Neural progenitor cell (in vitro differentiated cells): ENCODE data around the gene PRSS22. TPM values are rescaled to one million over a fixed set of nuclear protein-coding genes. Genes with fewer than 3 reads are reported as not detected.

Experiments
- DNase-seq: peaks from one replicate; pipeline ENCODE4 v3.0.0-alpha.2; 2016; ENCODE audit warnings: low spot score
- H2AFZ ChIP-seq: fragments of 200-600 bp; sonication (generic); replicated peaks from 2 replicates; pipeline ENCODE4 v1.6.1; 2016; ENCODE audit warnings: antibody characterized with exemption
- H3F3A ChIP-seq: fragments of 200-600 bp; sonication (generic); 2 replicates; pipeline ENCODE4 v1.6.1; 2016; ENCODE audit warnings: antibody characterized with exemption, low read depth
- H3K27ac ChIP-seq: fragments of 200-600 bp; sonication (generic); 2 replicates; pipeline ENCODE4 v1.5.1; 2016; ENCODE audit warnings: mild to moderate bottlenecking
- H3K27me3 ChIP-seq: fragments of 200-600 bp; sonication (generic); 2 replicates; pipeline ENCODE4 v1.6.1; 2016; ENCODE audit warnings: mild to moderate bottlenecking, moderate library complexity
- H3K36me3 ChIP-seq: fragments of 200-600 bp; sonication (generic); 2 replicates; pipeline ENCODE4 v1.5.1; 2016
- H3K4me1 ChIP-seq: fragments of 200-600 bp; sonication (generic); 2 replicates; pipeline ENCODE4 v1.6.1; 2016; ENCODE audit warnings: mixed run types
- H3K4me2 ChIP-seq: fragments of 200-600 bp; sonication (generic); 2 replicates; pipeline ENCODE4 v1.6.1; 2016
- H3K4me3 ChIP-seq: fragments of 200-600 bp; sonication (generic); 2 replicates; pipeline ENCODE4 v1.5.1; 2016
- H3K79me2 ChIP-seq: fragments of 200-600 bp; sonication (generic); 2 replicates; pipeline ENCODE4 v1.6.1; 2016; ENCODE audit warnings: low read depth
- H3K9ac ChIP-seq: fragments of 200-600 bp; sonication (generic); 2 replicates; pipeline ENCODE4 v1.6.1; 2016
- H3K9me3 ChIP-seq: fragments of 200-600 bp; sonication (generic); 2 replicates; pipeline ENCODE4 v1.5.1; 2016; ENCODE audit warnings: low read depth
- H4K20me1 ChIP-seq: fragments of 200-600 bp; sonication (generic); 2 replicates; pipeline ENCODE4 v1.6.1; 2016; ENCODE audit warnings: low read depth
- H3K27ac Mint-ChIP-seq: 3 replicates; pipeline ENCODE4 v1.8.0; 2021; ENCODE audit warnings: mixed read lengths
- H3K27me3 Mint-ChIP-seq: 2 replicates; pipeline ENCODE4 v1.8.0; 2022; ENCODE audit warnings: low read depth, mild to moderate bottlenecking, inconsistent platforms, moderate library complexity, mixed read lengths; ENCODE audit not compliant: insufficient read depth
- H3K36me3 Mint-ChIP-seq: 3 replicates; pipeline ENCODE4 v1.8.0; 2021; ENCODE audit warnings: mixed read lengths
- H3K4me1 Mint-ChIP-seq: 3 replicates; pipeline ENCODE4 v1.8.0; 2021; ENCODE audit warnings: mixed read lengths
- H3K4me3 Mint-ChIP-seq: 3 replicates; pipeline ENCODE4 v1.8.0; 2021; ENCODE audit warnings: mild to moderate bottlenecking, moderate library complexity, mixed read lengths
- H3K9me3 Mint-ChIP-seq: 3 replicates; pipeline ENCODE4 v1.8.0; 2020; ENCODE audit warnings: mixed read lengths
- EZH2 ChIP-seq: fragments of 200-600 bp; sonication (generic); IDR thresholded peaks from 2 replicates; pipeline ENCODE4 v1.6.1; 2017; ENCODE audit warnings: antibody characterized with exemption, mild to moderate bottlenecking, moderate library complexity
- EZH2phosphoT487 ChIP-seq: fragments of 200-600 bp; sonication (generic); IDR thresholded peaks from 2 replicates; pipeline ENCODE4 v1.6.1; 2017; ENCODE audit warnings: antibody characterized with exemption
- total RNA-seq: library from RNA; depleted of rRNA; stranded (reverse); fragments of >200 nt; gene quantifications from 2 replicates; pipeline ENCODE4 v1.2.3, GENCODE V29; 2015; ENCODE audit warnings: low replicate concordance
- TF ChIP-seq, protein P1 (sequence below): fragments of 200-600 bp; sonication (generic); IDR thresholded peaks from 2 replicates; pipeline ENCODE4 v1.5.1; 2017; ENCODE audit warnings: antibody characterized with exemption, mild to moderate bottlenecking

The PRSS22 gene
- total RNA-seq, 1 donor from 2014 or later, result not detected

GRCh38 chr16:2828521-2828840, 29.5 kb downstream of the PRSS22 start:
- Histone ChIP-seq H3K9me3 (no peaks in the 10 kb centered on the region), H3K27me3 (no peaks in the 10 kb centered on the region), H3K36me3 (no peaks in the 10 kb centered on the region), H4K20me1 (no peaks in the 10 kb centered on the region), H3K27ac (no peak overlapping the region), H3K4me1 (no peaks in the 10 kb centered on the region), H2AFZ (no peak overlapping the region), H3K4me2 (no peak overlapping the region), H3F3A (no peaks in the 10 kb centered on the region), H3K79me2 (no peaks in the 10 kb centered on the region), H3K4me3 (no peak overlapping the region), H3K9ac (no peak overlapping the region)
- no peak for DNase-seq
- Mint-ChIP-seq H3K4me3 (no peak overlapping the region), H3K27ac (no peak overlapping the region), H3K36me3 (no peaks in the 10 kb centered on the region), H3K27me3 (peaks cover 2% of the 10 kb centered on the region), H3K4me1 (no peaks in the 10 kb centered on the region), H3K9me3 (no peaks in the 10 kb centered on the region)
- TF ChIP-seq EZH2 (no peak), EZH2phosphoT487 (no peak)
- TF ChIP-seq, protein P1, sequence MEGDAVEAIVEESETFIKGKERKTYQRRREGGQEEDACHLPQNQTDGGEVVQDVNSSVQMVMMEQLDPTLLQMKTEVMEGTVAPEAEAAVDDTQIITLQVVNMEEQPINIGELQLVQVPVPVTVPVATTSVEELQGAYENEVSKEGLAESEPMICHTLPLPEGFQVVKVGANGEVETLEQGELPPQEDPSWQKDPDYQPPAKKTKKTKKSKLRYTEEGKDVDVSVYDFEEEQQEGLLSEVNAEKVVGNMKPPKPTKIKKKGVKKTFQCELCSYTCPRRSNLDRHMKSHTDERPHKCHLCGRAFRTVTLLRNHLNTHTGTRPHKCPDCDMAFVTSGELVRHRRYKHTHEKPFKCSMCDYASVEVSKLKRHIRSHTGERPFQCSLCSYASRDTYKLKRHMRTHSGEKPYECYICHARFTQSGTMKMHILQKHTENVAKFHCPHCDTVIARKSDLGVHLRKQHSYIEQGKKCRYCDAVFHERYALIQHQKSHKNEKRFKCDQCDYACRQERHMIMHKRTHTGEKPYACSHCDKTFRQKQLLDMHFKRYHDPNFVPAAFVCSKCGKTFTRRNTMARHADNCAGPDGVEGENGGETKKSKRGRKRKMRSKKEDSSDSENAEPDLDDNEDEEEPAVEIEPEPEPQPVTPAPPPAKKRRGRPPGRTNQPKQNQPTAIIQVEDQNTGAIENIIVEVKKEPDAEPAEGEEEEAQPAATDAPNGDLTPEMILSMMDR, result no peak

GRCh38 chr16:2827831-2828520, 30.0 kb downstream of the PRSS22 start:
- peaks cover 2% of the 10 kb centered on the region for H3K27me3 Mint-ChIP-seq
- no peaks in the 10 kb centered on the region for H3K9me3 Mint-ChIP-seq
- H3K4me2 ChIP-seq, result no peak overlapping the region
- TF ChIP-seq EZH2 (no peak), EZH2phosphoT487 (no peak)
- TF ChIP-seq, protein P1, result no peak
- H2AFZ ChIP-seq, result no peak overlapping the region
- H3K4me1 ChIP-seq, result no peaks in the 10 kb centered on the region
- H3K9ac ChIP-seq, result no peak overlapping the region
- H3K9me3 ChIP-seq, result no peaks in the 10 kb centered on the region
- peak; percentile 45 for DNase-seq
- H3K36me3 Mint-ChIP-seq, result no peaks in the 10 kb centered on the region
- peak overlapping the region; percentile 13 for H3K27ac Mint-ChIP-seq
- H3K4me3 ChIP-seq, result no peak overlapping the region
- H3K4me1 Mint-ChIP-seq, result no peaks in the 10 kb centered on the region
- no peak overlapping the region for H3K27ac ChIP-seq
- no peak overlapping the region for H3K4me3 Mint-ChIP-seq
- no peaks in the 10 kb centered on the region for H3F3A ChIP-seq
- no peaks in the 10 kb centered on the region for H4K20me1 ChIP-seq
- H3K27me3 ChIP-seq, result no peaks in the 10 kb centered on the region
- no peaks in the 10 kb centered on the region for H3K36me3 ChIP-seq
- no peaks in the 10 kb centered on the region for H3K79me2 ChIP-seq

- Histone ChIP-seq H3K4me2 (no peak overlapping the region), H3K4me3 (no peak overlapping the region), H4K20me1 (no peaks in the 10 kb centered on the region), H3K79me2 (no peaks in the 10 kb centered on the region), H3K27me3 (no peaks in the 10 kb centered on the region), H3K27ac (no peak overlapping the region), H3K4me1 (no peaks in the 10 kb centered on the region), H3F3A (no peaks in the 10 kb centered on the region), H3K36me3 (no peaks in the 10 kb centered on the region), H3K9me3 (no peaks in the 10 kb centered on the region), H2AFZ (no peak overlapping the region), H3K9ac (no peak overlapping the region)
- Mint-ChIP-seq H3K27ac (no peak overlapping the region), H3K9me3 (no peaks in the 10 kb centered on the region), H3K36me3 (no peaks in the 10 kb centered on the region), H3K27me3 (peaks cover 2% of the 10 kb centered on the region), H3K4me3 (no peak overlapping the region), H3K4me1 (no peaks in the 10 kb centered on the region)
- no peak for DNase-seq
- no peak for TF ChIP-seq EZH2phosphoT487
- TF ChIP-seq, protein P1, result no peak
- no peak for TF ChIP-seq EZH2
These were observed 30.6 kb downstream of the PRSS22 start for GRCh38 chr16:2827374-2827791.
